HepG2 (cell line): ENCODE results near the gene RBBP8NL. TPM values are rescaled to one million over a fixed set of nuclear protein-coding genes. Genes with fewer than 3 reads are reported as not detected.

Experiments used
- ARID2 ChIP-seq: sonication (generic); formaldehyde crosslinking; IDR thresholded peaks from 2 replicates; pipeline ENCODE4 v1.8.1; 2022; ENCODE audit warnings: mild to moderate bottlenecking, missing genetic modification reagents, borderline replicate concordance
- ATAD3A ChIP-seq: sonication (generic); formaldehyde crosslinking; IDR thresholded peaks from 2 replicates; pipeline ENCODE4 v1.4.0; 2020; ENCODE audit warnings: missing genetic modification reagents
- CCDC6 ChIP-seq: sonication (generic); formaldehyde crosslinking; IDR thresholded peaks from 2 replicates; pipeline ENCODE4 v1.8.1; 2022; ENCODE audit warnings: mild to moderate bottlenecking, missing genetic modification reagents, moderate library complexity
- HMG20A ChIP-seq: IDR thresholded peaks from 2 replicates; pipeline ENCODE4 v1.6.1; 2016; ENCODE audit warnings: borderline replicate concordance
- KLF11 ChIP-seq: IDR thresholded peaks from 2 replicates; pipeline ENCODE4 v1.6.1; 2016; ENCODE audit warnings: missing compliant biosample characterization
- NRL ChIP-seq: sonication (generic); formaldehyde crosslinking; IDR thresholded peaks from 2 replicates; pipeline ENCODE4 v1.5.0; 2020; ENCODE audit warnings: missing genetic modification reagents, mild to moderate bottlenecking, moderate library complexity, borderline replicate concordance
- REL ChIP-seq: sonication (generic); formaldehyde crosslinking; conservative IDR thresholded peaks from 2 replicates; pipeline ENCODE4 v1.8.0; 2022; ENCODE audit warnings: mild to moderate bottlenecking, missing genetic modification reagents, moderate library complexity
- SUZ12 ChIP-seq: fragments of 150-350 bp; IDR thresholded peaks from 2 replicates; pipeline ENCODE4 v1.6.1; 2014; ENCODE audit warnings: low read depth, low read length
- ZBTB38 ChIP-seq: sonication (generic); formaldehyde crosslinking; IDR thresholded peaks from 2 replicates; pipeline ENCODE4 v1.5.1; 2020; ENCODE audit warnings: mild to moderate bottlenecking, missing genetic modification reagents
- ZNF558 ChIP-seq: sonication (generic); formaldehyde crosslinking; IDR thresholded peaks from 2 replicates; pipeline ENCODE4 v1.9.0; 2022; ENCODE audit warnings: mild to moderate bottlenecking, missing genetic modification reagents, borderline replicate concordance
- ZNF7 ChIP-seq: IDR thresholded peaks from 2 replicates; pipeline ENCODE4 v1.6.1; 2016; ENCODE audit warnings: missing biosample characterization, missing genetic modification reagents
- polyA plus RNA-seq, 8 experiments: library from polyadenylated mRNA; depleted of rRNA in 3 of 8; stranded (reverse) in 7 of 8; unstranded in 1 of 8; fragments of >200 nt; fragmentation: Illumina TruSeq in 4 of 8; extraction: Trizol in 4 of 8; gene quantifications; 2 replicates each; pipeline versions ENCODE4 v1.2.1 to v1.2.3, GENCODE V29; 2011 to 2016; ENCODE audit warnings: low read depth in 4 of 8, missing spikeins in 1 of 8, mixed read lengths in 1 of 8; ENCODE audit not compliant: insufficient read depth in 1 of 8
- total RNA-seq, 5 experiments: library from RNA; depleted of rRNA; stranded (reverse); fragments of >200 nt; fragmentation: Illumina TruSeq; extraction: Trizol; gene quantifications; 2 replicates each; pipeline ENCODE4 v1.2.3, GENCODE V29; 2016; ENCODE audit warnings: low read depth in 1 of 5
- TF ChIP-seq, protein P1 (sequence below): sonication (generic); formaldehyde crosslinking; conservative IDR thresholded peaks from 2 replicates; pipeline ENCODE4 v1.4.0; 2020; ENCODE audit warnings: mild to moderate bottlenecking, missing genetic modification reagents, moderate library complexity
- TF ChIP-seq, protein P2 (sequence below): IDR thresholded peaks from 2 replicates; pipeline ENCODE4 v1.6.1; 2016; ENCODE audit warnings: low read depth, control low read depth
- TF ChIP-seq, protein P3 (sequence below): IDR thresholded peaks from 2 replicates; pipeline ENCODE4 v1.6.1; 2016; ENCODE audit warnings: missing biosample characterization, missing genetic modification reagents, low read depth
- TF ChIP-seq, protein P4 (sequence below): sonication (generic); IDR thresholded peaks from 2 replicates; pipeline ENCODE4 v1.6.1; 2016; ENCODE audit warnings: low read depth, borderline replicate concordance
- TF ChIP-seq, protein P5 (sequence below): sonication (generic); formaldehyde crosslinking; IDR thresholded peaks from 2 replicates; pipeline ENCODE4 v1.5.1; 2020; ENCODE audit warnings: mild to moderate bottlenecking, missing genetic modification reagents

The RBBP8NL gene
- total and polyA plus RNA-seq, 2 of the 13 experiments (the other 11 are each of a cell fraction or from before 2014, with no cell fraction given), result 0.69 to 0.86 TPM

DNA sequence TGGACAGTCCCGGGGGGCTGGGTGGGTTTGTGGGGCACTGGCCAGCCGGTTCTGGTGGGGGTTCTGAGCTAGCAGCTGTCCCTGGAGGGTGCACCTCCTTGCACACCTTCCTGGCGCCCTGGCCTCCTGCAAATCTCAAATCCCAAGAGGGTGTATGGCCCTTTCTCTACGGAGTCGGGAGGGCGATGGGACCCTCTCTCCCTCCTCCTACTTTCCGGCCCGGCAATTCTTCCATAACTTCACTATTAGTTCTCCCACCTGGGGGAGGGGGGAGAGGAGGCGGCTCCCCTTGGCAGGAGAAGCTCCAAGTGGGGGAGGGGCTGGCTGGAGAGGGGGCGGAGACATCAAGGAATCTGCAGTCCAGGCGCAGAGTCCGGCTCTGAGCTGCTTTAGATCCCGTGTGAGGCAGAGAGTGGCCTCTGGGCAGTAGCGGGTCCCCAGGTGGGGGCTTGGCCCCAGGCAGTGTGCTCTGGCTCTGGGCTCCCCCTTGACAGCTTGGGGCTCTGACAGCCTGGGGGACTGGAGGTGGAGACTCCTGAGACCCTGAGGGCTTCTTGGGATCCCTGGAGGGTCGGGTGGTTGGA lies 58.9 kb downstream of the RBBP8NL start (continued):
- TF ChIP-seq REL (CRISPR knock-in tag) (peak; percentile 68; the same call in 1 of the 2 replicates), NRL (CRISPR knock-in tag) (0 out of 2 replicates have a peak, but pooled peaks have one; percentile 1), KLF11 (CRISPR knock-in tag) (no peak), ATAD3A (CRISPR knock-in tag) (no peak), ZBTB38 (CRISPR knock-in tag) (0 out of 2 replicates have a peak, but pooled peaks have one; percentile 14), ZNF7 (CRISPR knock-in tag) (no peak), ZNF558 (CRISPR knock-in tag) (0 out of 2 replicates have a peak, but pooled peaks have one; percentile 31), ARID2 (CRISPR knock-in tag) (no peak), CCDC6 (CRISPR knock-in tag) (no peak), SUZ12 (no peak), HMG20A (no peak)
- TF ChIP-seq, protein P1, sequence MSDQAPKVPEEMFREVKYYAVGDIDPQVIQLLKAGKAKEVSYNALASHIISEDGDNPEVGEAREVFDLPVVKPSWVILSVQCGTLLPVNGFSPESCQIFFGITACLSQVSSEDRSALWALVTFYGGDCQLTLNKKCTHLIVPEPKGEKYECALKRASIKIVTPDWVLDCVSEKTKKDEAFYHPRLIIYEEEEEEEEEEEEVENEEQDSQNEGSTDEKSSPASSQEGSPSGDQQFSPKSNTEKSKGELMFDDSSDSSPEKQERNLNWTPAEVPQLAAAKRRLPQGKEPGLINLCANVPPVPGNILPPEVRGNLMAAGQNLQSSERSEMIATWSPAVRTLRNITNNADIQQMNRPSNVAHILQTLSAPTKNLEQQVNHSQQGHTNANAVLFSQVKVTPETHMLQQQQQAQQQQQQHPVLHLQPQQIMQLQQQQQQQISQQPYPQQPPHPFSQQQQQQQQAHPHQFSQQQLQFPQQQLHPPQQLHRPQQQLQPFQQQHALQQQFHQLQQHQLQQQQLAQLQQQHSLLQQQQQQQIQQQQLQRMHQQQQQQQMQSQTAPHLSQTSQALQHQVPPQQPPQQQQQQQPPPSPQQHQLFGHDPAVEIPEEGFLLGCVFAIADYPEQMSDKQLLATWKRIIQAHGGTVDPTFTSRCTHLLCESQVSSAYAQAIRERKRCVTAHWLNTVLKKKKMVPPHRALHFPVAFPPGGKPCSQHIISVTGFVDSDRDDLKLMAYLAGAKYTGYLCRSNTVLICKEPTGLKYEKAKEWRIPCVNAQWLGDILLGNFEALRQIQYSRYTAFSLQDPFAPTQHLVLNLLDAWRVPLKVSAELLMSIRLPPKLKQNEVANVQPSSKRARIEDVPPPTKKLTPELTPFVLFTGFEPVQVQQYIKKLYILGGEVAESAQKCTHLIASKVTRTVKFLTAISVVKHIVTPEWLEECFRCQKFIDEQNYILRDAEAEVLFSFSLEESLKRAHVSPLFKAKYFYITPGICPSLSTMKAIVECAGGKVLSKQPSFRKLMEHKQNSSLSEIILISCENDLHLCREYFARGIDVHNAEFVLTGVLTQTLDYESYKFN (CRISPR knock-in tag), result peak; percentile 92
- TF ChIP-seq, protein P2, sequence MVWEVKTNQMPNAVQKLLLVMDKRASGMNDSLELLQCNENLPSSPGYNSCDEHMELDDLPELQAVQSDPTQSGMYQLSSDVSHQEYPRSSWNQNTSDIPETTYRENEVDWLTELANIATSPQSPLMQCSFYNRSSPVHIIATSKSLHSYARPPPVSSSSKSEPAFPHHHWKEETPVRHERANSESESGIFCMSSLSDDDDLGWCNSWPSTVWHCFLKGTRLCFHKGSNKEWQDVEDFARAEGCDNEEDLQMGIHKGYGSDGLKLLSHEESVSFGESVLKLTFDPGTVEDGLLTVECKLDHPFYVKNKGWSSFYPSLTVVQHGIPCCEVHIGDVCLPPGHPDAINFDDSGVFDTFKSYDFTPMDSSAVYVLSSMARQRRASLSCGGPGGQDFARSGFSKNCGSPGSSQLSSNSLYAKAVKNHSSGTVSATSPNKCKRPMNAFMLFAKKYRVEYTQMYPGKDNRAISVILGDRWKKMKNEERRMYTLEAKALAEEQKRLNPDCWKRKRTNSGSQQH, result peak; percentile 77; the same call in 1 of the 2 replicates
- TF ChIP-seq, protein P3, sequence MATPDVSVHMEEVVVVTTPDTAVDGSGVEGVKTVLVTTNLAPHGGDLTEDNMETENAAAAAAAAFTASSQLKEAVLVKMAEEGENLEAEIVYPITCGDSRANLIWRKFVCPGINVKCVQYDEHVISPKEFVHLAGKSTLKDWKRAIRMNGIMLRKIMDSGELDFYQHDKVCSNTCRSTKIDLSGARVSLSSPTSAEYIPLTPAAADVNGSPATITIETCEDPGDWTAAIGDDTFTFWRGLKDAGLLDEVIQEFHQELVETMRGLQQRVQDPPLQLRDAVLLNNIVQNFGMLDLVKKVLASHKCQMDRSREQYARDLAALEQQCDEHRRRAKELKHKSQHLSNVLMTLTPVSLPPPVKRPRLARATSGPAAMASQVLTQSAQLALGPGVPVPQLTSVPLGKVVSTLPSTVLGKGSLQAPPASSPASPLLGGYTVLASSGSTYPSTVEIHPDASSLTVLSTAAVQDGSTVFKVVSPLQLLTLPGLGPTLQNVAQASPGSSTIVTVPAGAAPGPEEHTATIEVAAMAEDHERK (CRISPR knock-in tag), result no peak
- TF ChIP-seq, protein P4, sequence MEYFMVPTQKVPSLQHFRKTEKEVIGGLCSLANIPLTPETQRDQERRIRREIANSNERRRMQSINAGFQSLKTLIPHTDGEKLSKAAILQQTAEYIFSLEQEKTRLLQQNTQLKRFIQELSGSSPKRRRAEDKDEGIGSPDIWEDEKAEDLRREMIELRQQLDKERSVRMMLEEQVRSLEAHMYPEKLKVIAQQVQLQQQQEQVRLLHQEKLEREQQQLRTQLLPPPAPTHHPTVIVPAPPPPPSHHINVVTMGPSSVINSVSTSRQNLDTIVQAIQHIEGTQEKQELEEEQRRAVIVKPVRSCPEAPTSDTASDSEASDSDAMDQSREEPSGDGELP, result no peak; the same call in 1 of the 2 replicates
- TF ChIP-seq, protein P5, sequence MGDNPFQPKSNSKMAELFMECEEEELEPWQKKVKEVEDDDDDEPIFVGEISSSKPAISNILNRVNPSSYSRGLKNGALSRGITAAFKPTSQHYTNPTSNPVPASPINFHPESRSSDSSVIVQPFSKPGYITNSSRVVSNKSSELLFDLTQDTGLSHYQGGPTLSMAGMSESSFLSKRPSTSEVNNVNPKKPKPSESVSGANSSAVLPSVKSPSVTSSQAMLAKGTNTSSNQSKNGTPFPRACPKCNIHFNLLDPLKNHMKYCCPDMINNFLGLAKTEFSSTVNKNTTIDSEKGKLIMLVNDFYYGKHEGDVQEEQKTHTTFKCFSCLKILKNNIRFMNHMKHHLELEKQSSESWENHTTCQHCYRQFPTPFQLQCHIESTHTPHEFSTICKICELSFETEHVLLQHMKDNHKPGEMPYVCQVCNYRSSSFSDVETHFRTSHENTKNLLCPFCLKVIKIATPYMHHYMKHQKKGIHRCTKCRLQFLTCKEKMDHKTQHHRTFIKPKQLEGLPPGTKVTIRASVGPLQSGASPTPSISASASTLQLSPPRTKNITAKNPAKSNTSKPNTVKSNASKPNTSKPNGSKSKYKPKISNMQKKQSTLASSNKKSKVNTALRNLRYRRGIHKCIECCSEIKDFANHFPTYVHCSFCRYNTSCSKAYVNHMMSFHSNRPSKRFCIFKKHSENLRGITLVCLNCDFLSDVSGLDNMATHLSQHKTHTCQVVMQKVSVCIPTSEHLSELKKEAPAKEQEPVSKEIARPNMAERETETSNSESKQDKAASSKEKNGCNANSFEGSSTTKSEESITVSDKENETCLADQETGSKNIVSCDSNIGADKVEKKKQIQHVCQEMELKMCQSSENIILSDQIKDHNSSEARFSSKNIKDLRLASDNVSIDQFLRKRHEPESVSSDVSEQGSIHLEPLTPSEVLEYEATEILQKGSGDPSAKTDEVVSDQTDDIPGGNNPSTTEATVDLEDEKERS (CRISPR knock-in tag), result no peak
